IPS DF 4.7 (cell line): ENCODE data around the gene CRY2.

Source experiments
- DNase-seq: peaks from one replicate; pipeline ENCODE4 v3.0.0-alpha.2; 2013; ENCODE audit warnings: low spot score; ENCODE audit errors: extremely low read depth

CRY2 gene

GRCh38 chr11:45877845-45878244 is 30.6 kb downstream of the CRY2 start:
- no peak for DNase-seq

GRCh38 chr11:45879803-45880686 is 32.8 kb downstream of the CRY2 start:
- DNase-seq: no peak

- DNase-seq: no peak
Measured at GRCh38 chr11:45880772-45881570, 33.7 kb downstream of the CRY2 start.

GRCh38 chr11:45881708-45882368 is 34.6 kb downstream of the CRY2 start:
- DNase-seq: no peak

GRCh38 chr11:45884596-45885185 is 37.4 kb downstream of the CRY2 start:
- no peak for DNase-seq

- no peak for DNase-seq
Measured at GRCh38 chr11:45885274-45885920, 38.1 kb downstream of the CRY2 start, which contains the start of gene MAPK8IP1. Gene MAPK8IP1, plus strand, starts transcription at chr11:45885651. Its CDS starts 170 bp downstream, at chr11:45885821.

GRCh38 chr11:45885921-45886721 is 38.8 kb downstream of the CRY2 start:
- DNase-seq: no peak

GRCh38 chr11:45886816-45887520 is 39.7 kb downstream of the CRY2 start:
- no peak for DNase-seq

GRCh38 chr11:45887587-45887986 is 40.3 kb downstream of the CRY2 start:
- no peak for DNase-seq

- no peak for DNase-seq
Measured at GRCh38 chr11:45889555-45889954, 42.3 kb downstream of the CRY2 start.

- no peak for DNase-seq
Measured at GRCh38 chr11:45889966-45890365, 42.7 kb downstream of the CRY2 start.

- DNase-seq: no peak
Measured at GRCh38 chr11:45890886-45891550, 43.7 kb downstream of the CRY2 start.

GRCh38 chr11:45892856-45893255 is 45.6 kb downstream of the CRY2 start:
- DNase-seq: no peak

- no peak for DNase-seq
Measured at GRCh38 chr11:45894555-45895247, 47.4 kb downstream of the CRY2 start.

GRCh38 chr11:45895553-45896259 is 48.4 kb downstream of the CRY2 start:
- no peak for DNase-seq

GRCh38 chr11:45896422-45896984 is 49.2 kb downstream of the CRY2 start:
- no peak for DNase-seq

GRCh38 chr11:45897556-45897955 is 50.3 kb downstream of the CRY2 start:
- no peak for DNase-seq
